ENCODE data around the gene SENP6. TPM values are rescaled to one million over a fixed set of nuclear protein-coding genes. Genes with fewer than 3 reads are reported as not detected.
"Not testable (repeated sequence)": the region's sequence is repeated elsewhere in the genome, so short reads cannot be mapped to it uniquely, and the experiment has no call there.

The SENP6 gene
- total RNA-seq, 2 experiments from 2014 or later, result 69.5 to 75.1 TPM

DNA sequence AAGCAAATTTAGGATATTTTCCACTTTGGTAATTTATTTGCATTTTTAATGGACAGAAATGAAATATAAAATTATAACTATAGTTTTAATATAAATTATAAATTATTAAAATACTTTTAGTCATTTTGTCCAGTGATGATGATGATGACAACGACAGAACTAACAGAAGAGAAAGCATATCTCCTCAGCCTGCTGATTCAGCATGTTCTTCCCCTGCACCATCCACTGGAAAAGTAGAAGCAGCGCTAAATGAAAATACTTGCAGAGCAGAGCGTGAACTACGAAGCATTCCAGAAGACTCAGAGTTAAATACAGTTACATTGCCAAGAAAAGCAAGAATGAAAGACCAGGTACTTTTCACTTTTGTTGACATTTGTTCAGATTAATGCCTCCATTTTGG, 64.9 kb downstream of the SENP6 start:
- POLR2A ChIA-PET, result no interaction called here
- H3K36me3 Mint-ChIP-seq (ENCODE audit: low read depth), result peaks cover 35% of the 10 kb centered on the region
- H3K9me3 Mint-ChIP-seq (ENCODE audit: low read depth), result no peaks in the 10 kb centered on the region
- no peak overlapping the region for H3K4me3 Mint-ChIP-seq
- intact Hi-C loops (cut with DNase I, micrococcal nuclease), result no loop called here
- no peaks in the 10 kb centered on the region for H3K4me1 Mint-ChIP-seq
- DNase-seq (no peak), ATAC-seq (no peak)
- CTCF ChIA-PET, result no interaction called here
- H3K27ac Mint-ChIP-seq, result no peak overlapping the region
- no peaks in the 10 kb centered on the region for H3K27me3 Mint-ChIP-seq

DNA sequence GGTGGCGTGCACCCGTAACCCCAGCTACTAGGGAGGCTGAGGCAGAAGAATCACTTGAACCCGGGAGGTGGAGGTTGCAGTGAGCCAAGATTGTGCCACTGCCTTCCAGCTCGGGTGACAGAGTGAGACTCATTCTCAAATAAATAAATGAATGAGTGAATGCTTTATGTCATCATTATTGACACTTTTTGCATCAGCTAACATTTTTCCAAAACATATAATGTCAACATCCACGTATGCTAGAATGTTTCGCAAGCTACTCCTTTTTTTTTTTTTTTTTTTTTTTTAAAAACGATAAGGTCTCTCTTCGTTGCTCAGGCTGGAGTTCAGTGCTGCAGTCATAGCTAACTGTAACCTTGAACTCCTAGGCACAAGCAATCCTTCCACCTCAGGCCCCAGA, 72.2 kb downstream of the SENP6 start:
- Mint-ChIP-seq H3K4me1 (no peaks in the 10 kb centered on the region), H3K4me3 (no peak overlapping the region), H3K9me3 (ENCODE audit: low read depth) (no peaks in the 10 kb centered on the region), H3K36me3 (ENCODE audit: low read depth) (peaks cover 26% of the 10 kb centered on the region), H3K27me3 (no peaks in the 10 kb centered on the region), H3K27ac (no peak overlapping the region)
- DNase-seq (no peak), ATAC-seq (no peak)
- intact Hi-C loops (cut with DNase I, micrococcal nuclease), result no loop called here
- ChIA-PET CTCF (interaction anchor here (1.0 kb wide), 2 partner anchors 20 to 25 kb away, joined by 3 read pairs; no protein-coding TSS in a partner anchor), POLR2A (interaction anchor here (0.6 kb wide), 1 partner anchor 155 kb away, joined by 4 read pairs; no protein-coding TSS in a partner anchor)

DNA sequence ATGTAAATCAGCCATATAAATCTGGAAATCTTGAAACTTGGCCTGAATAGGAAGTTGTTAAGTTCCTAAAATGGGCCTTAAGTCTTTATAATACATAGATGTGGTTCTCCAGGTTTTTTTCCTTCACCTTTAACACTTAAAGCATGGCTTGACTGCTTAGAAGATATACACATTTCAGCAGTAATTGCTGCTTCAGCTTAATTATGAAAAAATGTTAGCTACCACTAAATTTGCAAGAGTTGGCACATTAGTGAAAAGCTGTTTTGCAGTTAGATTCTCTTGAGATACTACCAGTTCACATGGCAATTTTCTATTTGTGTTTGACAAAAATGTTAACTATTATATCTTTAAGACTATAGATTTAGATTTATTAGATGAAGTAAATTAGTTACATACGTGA, 74.7 kb downstream of the SENP6 start:
- peaks cover 10% of the 10 kb centered on the region for H3K9me3 Mint-ChIP-seq (ENCODE audit: low read depth)
- peaks cover 49% of the 10 kb centered on the region for H3K36me3 Mint-ChIP-seq (ENCODE audit: low read depth)
- H3K4me1 Mint-ChIP-seq, result no peaks in the 10 kb centered on the region
- DNase-seq (no peak), ATAC-seq (no peak)
- H3K27me3 Mint-ChIP-seq, result no peaks in the 10 kb centered on the region
- intact Hi-C loops (cut with DNase I, micrococcal nuclease), result no loop called here
- CTCF ChIA-PET, result no interaction called here
- no peak overlapping the region for H3K4me3 Mint-ChIP-seq
- POLR2A ChIA-PET, result no interaction called here
- no peak overlapping the region for H3K27ac Mint-ChIP-seq

- H3K27ac Mint-ChIP-seq; H3K4me3 Mint-ChIP-seq; H3K4me1 Mint-ChIP-seq; POLR2A ChIA-PET; ATAC-seq; CTCF ChIA-PET; H3K27me3 Mint-ChIP-seq; DNase-seq; intact Hi-C loops (cut with DNase I, micrococcal nuclease): not testable (repeated sequence)
- H3K9me3 Mint-ChIP-seq (ENCODE audit: low read depth), result peaks cover 28% of the 10 kb centered on the region
- peaks cover 98% of the 10 kb centered on the region for H3K36me3 Mint-ChIP-seq (ENCODE audit: low read depth)
These were observed 80.9 kb downstream of the SENP6 start for GRCh38 chr6:75682548-75682947.

- peaks cover 94% of the 10 kb centered on the region for H3K36me3 Mint-ChIP-seq (ENCODE audit: low read depth)
- intact Hi-C loops (cut with DNase I, micrococcal nuclease); ATAC-seq; H3K4me3 Mint-ChIP-seq; POLR2A ChIA-PET; H3K27ac Mint-ChIP-seq; CTCF ChIA-PET; H3K4me1 Mint-ChIP-seq; H3K27me3 Mint-ChIP-seq; DNase-seq: not testable (repeated sequence)
- H3K9me3 Mint-ChIP-seq (ENCODE audit: low read depth), result peaks cover 28% of the 10 kb centered on the region
These were observed 81.3 kb downstream of the SENP6 start for GRCh38 chr6:75683005-75683404.

DNA sequence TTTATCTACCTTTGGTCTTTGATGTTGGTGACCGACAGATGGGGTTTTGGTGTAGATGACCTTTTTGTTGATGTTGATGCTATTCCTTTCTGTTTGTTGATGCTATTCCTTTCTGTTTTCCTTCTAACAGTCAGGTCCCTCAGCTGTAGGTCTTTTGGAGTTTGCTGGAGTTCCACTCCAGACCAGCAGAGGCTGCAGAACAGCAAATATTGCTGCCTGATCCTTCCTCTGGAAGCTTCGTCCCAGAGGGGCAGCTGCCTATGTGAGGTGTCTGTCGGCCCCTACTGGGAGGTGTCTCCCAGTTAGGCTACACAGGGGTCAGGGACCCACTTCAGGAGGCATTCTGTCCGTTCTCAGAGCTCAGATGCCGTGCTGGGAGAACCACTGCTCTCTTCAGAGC, 85.9 kb downstream of the SENP6 start:
- intact Hi-C loops (cut with DNase I, micrococcal nuclease); ATAC-seq; H3K27ac Mint-ChIP-seq; H3K4me1 Mint-ChIP-seq; H3K9me3 Mint-ChIP-seq (ENCODE audit: low read depth); H3K4me3 Mint-ChIP-seq; POLR2A ChIA-PET; H3K27me3 Mint-ChIP-seq; CTCF ChIA-PET; DNase-seq: not testable (repeated sequence)
- peaks cover 65% of the 10 kb centered on the region for H3K36me3 Mint-ChIP-seq (ENCODE audit: low read depth)

- ATAC-seq; intact Hi-C loops (cut with DNase I, micrococcal nuclease); H3K4me1 Mint-ChIP-seq; H3K9me3 Mint-ChIP-seq (ENCODE audit: low read depth); POLR2A ChIA-PET; H3K4me3 Mint-ChIP-seq; H3K27ac Mint-ChIP-seq; DNase-seq; H3K27me3 Mint-ChIP-seq; CTCF ChIA-PET: not testable (repeated sequence)
- peaks cover 61% of the 10 kb centered on the region for H3K36me3 Mint-ChIP-seq (ENCODE audit: low read depth)
These were observed 86.3 kb downstream of the SENP6 start for GRCh38 chr6:75687937-75688336.

- no peak overlapping the region for H3K27ac Mint-ChIP-seq
- H3K27me3 Mint-ChIP-seq, result no peaks in the 10 kb centered on the region
- intact Hi-C loops (cut with DNase I, micrococcal nuclease), result no loop called here
- no peak overlapping the region for H3K4me3 Mint-ChIP-seq
- ATAC-seq (no peak), DNase-seq (no peak)
- H3K9me3 Mint-ChIP-seq (ENCODE audit: low read depth), result peaks cover 4% of the 10 kb centered on the region
- H3K36me3 Mint-ChIP-seq (ENCODE audit: low read depth), result peaks cover 49% of the 10 kb centered on the region
- ChIA-PET CTCF (interaction anchor here (0.6 kb wide), 1 partner anchor 9 kb away, joined by 3 read pairs; no protein-coding TSS in a partner anchor), POLR2A (no interaction called here)
- peaks cover 8% of the 10 kb centered on the region for H3K4me1 Mint-ChIP-seq
These were observed 87.9 kb downstream of the SENP6 start for GRCh38 chr6:75689576-75689975.

DNA sequence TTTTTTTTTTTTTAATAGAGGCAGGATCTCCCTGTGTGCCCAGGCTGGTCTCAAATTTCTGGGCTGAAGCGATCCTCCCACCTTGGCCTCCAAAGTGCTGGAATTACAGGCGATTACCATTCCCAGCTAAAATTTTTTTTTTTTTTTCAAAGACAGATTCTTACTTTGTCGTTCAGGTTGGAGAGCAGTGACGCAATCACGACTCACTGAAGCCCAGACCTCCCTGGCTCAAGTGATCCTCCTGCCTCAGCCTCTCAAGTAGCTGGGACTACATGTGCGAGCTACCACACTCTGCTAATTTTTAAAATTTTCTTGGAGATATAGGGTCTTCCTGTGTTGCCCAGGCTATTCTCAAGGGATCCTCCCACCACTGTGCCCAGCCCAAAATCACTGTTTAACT, 89.3 kb downstream of the SENP6 start:
- Mint-ChIP-seq H3K4me1 (peaks cover 3% of the 10 kb centered on the region), H3K36me3 (ENCODE audit: low read depth) (peaks cover 40% of the 10 kb centered on the region), H3K9me3 (ENCODE audit: low read depth) (no peaks in the 10 kb centered on the region), H3K4me3 (no peak overlapping the region), H3K27me3 (no peaks in the 10 kb centered on the region), H3K27ac (no peak overlapping the region)
- intact Hi-C loops (cut with DNase I, micrococcal nuclease), result no loop called here
- ATAC-seq (no peak), DNase-seq (no peak)
- ChIA-PET POLR2A (interaction anchor here (0.6 to 1.2 kb wide), 2 partner anchors 15 to 28 kb away, joined by 3 to 4 read pairs; no protein-coding TSS in a partner anchor), CTCF (no interaction called here)

- Mint-ChIP-seq H3K27ac (no peak overlapping the region), H3K4me3 (no peak overlapping the region), H3K4me1 (no peaks in the 10 kb centered on the region), H3K27me3 (no peaks in the 10 kb centered on the region), H3K36me3 (ENCODE audit: low read depth) (peaks cover 33% of the 10 kb centered on the region), H3K9me3 (ENCODE audit: low read depth) (no peaks in the 10 kb centered on the region)
- intact Hi-C loops (cut with DNase I, micrococcal nuclease), result no loop called here
- CTCF ChIA-PET, result interaction anchor here (1.0 to 1.6 kb wide), 3 partner anchors 19 to 132 kb away, joined by 3 to 4 read pairs (median 3); no protein-coding TSS in a partner anchor
- ATAC-seq (no peak), DNase-seq (no peak)
- POLR2A ChIA-PET, result no interaction called here
These were observed 91.9 kb downstream of the SENP6 start for GRCh38 chr6:75693534-75693933.

GRCh38 chr6:75694406-75694805, 92.7 kb downstream of the SENP6 start:
- no peaks in the 10 kb centered on the region for H3K4me1 Mint-ChIP-seq
- ChIA-PET POLR2A (no interaction called here), CTCF (interaction anchor here (1.6 kb wide), 2 partner anchors 18 to 21 kb away, joined by 3 to 4 read pairs; no protein-coding TSS in a partner anchor)
- no peaks in the 10 kb centered on the region for H3K9me3 Mint-ChIP-seq (ENCODE audit: low read depth)
- intact Hi-C loops (cut with DNase I, micrococcal nuclease), result no loop called here
- peaks cover 31% of the 10 kb centered on the region for H3K36me3 Mint-ChIP-seq (ENCODE audit: low read depth)
- no peak overlapping the region for H3K27ac Mint-ChIP-seq
- no peak overlapping the region for H3K4me3 Mint-ChIP-seq
- DNase-seq (no peak), ATAC-seq (no peak)
- no peaks in the 10 kb centered on the region for H3K27me3 Mint-ChIP-seq

DNA sequence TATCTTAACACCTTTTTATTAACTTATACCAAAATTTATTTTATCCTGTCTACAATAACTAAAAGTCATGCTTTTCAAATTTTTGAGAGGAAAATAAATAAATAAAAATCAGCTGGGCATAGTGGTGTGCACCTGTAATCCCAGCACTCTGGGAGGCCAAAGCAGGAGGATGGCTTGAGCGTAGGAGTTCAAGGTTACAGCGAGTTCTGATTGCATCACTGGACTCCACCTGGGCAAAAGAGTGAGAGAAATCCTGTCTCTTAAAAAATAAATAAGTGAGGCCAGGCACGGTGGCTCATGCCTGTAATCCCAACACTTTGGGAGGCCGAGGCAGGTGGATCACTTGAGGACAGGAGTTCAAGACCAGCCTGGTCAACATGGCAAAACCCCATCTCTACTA, 106.7 kb downstream of the SENP6 start:
- H3K36me3 Mint-ChIP-seq (ENCODE audit: low read depth), result peaks cover 20% of the 10 kb centered on the region
- H3K9me3 Mint-ChIP-seq (ENCODE audit: low read depth); H3K4me3 Mint-ChIP-seq; DNase-seq; H3K27ac Mint-ChIP-seq; H3K27me3 Mint-ChIP-seq; POLR2A ChIA-PET; intact Hi-C loops (cut with DNase I, micrococcal nuclease); ATAC-seq; H3K4me1 Mint-ChIP-seq; CTCF ChIA-PET: not testable (repeated sequence)

DNA sequence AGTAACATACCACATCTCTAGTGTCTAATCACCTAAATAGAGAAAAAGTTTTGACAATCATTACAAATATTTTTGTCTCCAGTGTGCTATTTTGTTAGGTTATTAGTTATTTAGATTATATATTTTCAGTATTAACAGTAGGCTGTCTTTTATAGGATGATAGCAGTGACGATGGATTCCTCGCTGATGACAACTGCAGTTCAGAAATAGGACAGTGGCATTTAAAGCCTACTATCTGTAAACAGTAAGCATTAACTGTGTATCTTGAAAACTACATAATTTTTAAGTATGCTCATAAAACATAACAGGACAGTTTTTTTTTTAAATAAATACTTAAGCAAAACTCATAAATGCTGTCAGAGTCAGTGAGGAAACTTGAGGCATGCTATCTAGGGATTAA, 109.5 kb downstream of the SENP6 start:
- Mint-ChIP-seq H3K27ac (no peak overlapping the region), H3K4me1 (no peaks in the 10 kb centered on the region), H3K4me3 (no peak overlapping the region), H3K9me3 (ENCODE audit: low read depth) (no peaks in the 10 kb centered on the region), H3K27me3 (no peaks in the 10 kb centered on the region), H3K36me3 (ENCODE audit: low read depth) (peaks cover 31% of the 10 kb centered on the region)
- POLR2A ChIA-PET, result no interaction called here
- intact Hi-C loops (cut with DNase I, micrococcal nuclease), result no loop called here
- no peak for DNase-seq
- no peak for ATAC-seq
- CTCF ChIA-PET, result no interaction called here

All from activated CD4-positive, alpha-beta T cell treated with anti-CD3 and anti-CD28 coated beads for 36 hours (primary cell).